ENCODE data around the gene GPR135. TPM values are rescaled to one million over a fixed set of nuclear protein-coding genes. Genes with fewer than 3 reads are reported as not detected.

Gene GPR135
- total RNA-seq, 4 donors from 2014 or later: 1.6 to 3.8 (median 1.6) TPM

GRCh38 chr14:59439256-59439965 lies 25.8 kb downstream of the GPR135 start:
- in situ Hi-C loops (cut with MboI; ENCODE audit: low sequenced_read_pairs in 4 of 4): no loop called here
- no peak for TF ChIP-seq CTCF (IDR thresholded peaks at IDR 0.05 in 4 of 5, conservative IDR thresholded peaks at IDR 0.05 in 1 of 5)
- no peak for ATAC-seq

GRCh38 chr14:59438195-59438647 lies 27.0 kb downstream of the GPR135 start:
- no peak overlapping the region for H3K27ac ChIP-seq
- DNase-seq: no peak
- H3K36me3 ChIP-seq: no peaks in the 10 kb centered on the region
- TF ChIP-seq CTCF (IDR thresholded peaks at IDR 0.05 in 4 of 5, conservative IDR thresholded peaks at IDR 0.05 in 1 of 5) (no peak), POLR2A (IDR thresholded peaks at IDR 0.05) (no peak)
- intact Hi-C loops (cut with DNase I; ENCODE audit: low total_unique reads): no loop called here
- no peak overlapping the region for H3K4me3 ChIP-seq
- no peaks in the 10 kb centered on the region for H3K27me3 ChIP-seq
- no peaks in the 10 kb centered on the region for H3K9me3 ChIP-seq
- ATAC-seq: no peak
- peaks cover 0 to 9% of the 10 kb centered on the region in 2 donors for H3K4me1 ChIP-seq
- in situ Hi-C loops (cut with MboI; ENCODE audit: low sequenced_read_pairs in 4 of 4): no loop called here

More at GRCh38 chr14:59439256-59439965, 25.8 kb downstream of the GPR135 start:
- no peak overlapping the region for H3K4me3 ChIP-seq
- DNase-seq: no peak
- intact Hi-C loops (cut with DNase I; ENCODE audit: low total_unique reads): no loop called here
- no peaks in the 10 kb centered on the region for H3K27me3 ChIP-seq
- H3K4me1 ChIP-seq: peaks cover 5 to 9% of the 10 kb centered on the region in 2 donors
- H3K36me3 ChIP-seq: no peaks in the 10 kb centered on the region
- H3K27ac ChIP-seq: no peak overlapping the region
- H3K9me3 ChIP-seq: no peaks in the 10 kb centered on the region

GRCh38 chr14:59435987-59436386 lies 29.2 kb downstream of the GPR135 start:
- Histone ChIP-seq H3K27ac (no peak overlapping the region), H3K4me1 (peaks cover 0 to 9% of the 10 kb centered on the region in 2 donors), H3K27me3 (no peaks in the 10 kb centered on the region), H3K9me3 (no peaks in the 10 kb centered on the region), H3K4me3 (no peak overlapping the region), H3K36me3 (no peaks in the 10 kb centered on the region)
- DNase-seq (no peak), ATAC-seq (no peak)
- intact Hi-C loops (cut with DNase I; ENCODE audit: low total_unique reads): no loop called here
- in situ Hi-C loops (cut with MboI; ENCODE audit: low sequenced_read_pairs in 4 of 4): no loop called here
- no peak for TF ChIP-seq CTCF (IDR thresholded peaks at IDR 0.05 in 4 of 5, conservative IDR thresholded peaks at IDR 0.05 in 1 of 5)
- no peak for TF ChIP-seq POLR2A (IDR thresholded peaks at IDR 0.05)

- in situ Hi-C loops (cut with MboI; ENCODE audit: low sequenced_read_pairs in 4 of 4) (no loop called here), intact Hi-C loops (cut with DNase I; ENCODE audit: low total_unique reads) (no loop called here)
- ATAC-seq: no peak
These were observed 30.1 kb downstream of the GPR135 start for GRCh38 chr14:59435101-59435500.

More at GRCh38 chr14:59435101-59435500, 30.1 kb downstream of the GPR135 start:
- Histone ChIP-seq H3K27ac (no peak overlapping the region), H3K4me3 (no peak overlapping the region), H3K4me1 (peaks cover 0 to 9% of the 10 kb centered on the region in 2 donors), H3K27me3 (no peaks in the 10 kb centered on the region), H3K9me3 (no peaks in the 10 kb centered on the region), H3K36me3 (no peaks in the 10 kb centered on the region)
- no peak for TF ChIP-seq CTCF (IDR thresholded peaks at IDR 0.05 in 4 of 5, conservative IDR thresholded peaks at IDR 0.05 in 1 of 5)
- no peak for TF ChIP-seq POLR2A (IDR thresholded peaks at IDR 0.05)
- no peak for DNase-seq

All from gastrocnemius medialis (tissue), 4 donors.